ENCODE measurements around the gene RILPL1.

DNA sequence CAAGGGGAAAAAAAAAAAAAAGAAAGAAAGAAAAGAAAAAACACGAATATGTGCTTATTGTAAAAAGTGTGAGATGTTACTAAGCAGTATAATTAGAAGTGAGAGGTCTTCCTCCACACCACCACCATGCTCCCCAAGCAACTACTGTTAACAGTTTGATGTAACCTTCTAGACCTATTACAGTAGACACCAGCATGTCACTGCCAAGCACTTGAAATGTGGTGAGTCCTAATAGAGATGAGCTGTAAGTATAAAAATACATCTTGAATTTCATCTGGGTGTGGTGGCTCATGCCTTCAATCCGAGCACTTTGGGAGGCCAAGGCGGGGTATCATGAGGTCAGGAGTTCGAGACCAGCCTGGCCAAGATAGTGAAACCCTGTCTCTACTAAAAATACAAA lies 83.7 kb downstream of the RILPL1 start:
- TF ChIP-seq, protein P1, sequence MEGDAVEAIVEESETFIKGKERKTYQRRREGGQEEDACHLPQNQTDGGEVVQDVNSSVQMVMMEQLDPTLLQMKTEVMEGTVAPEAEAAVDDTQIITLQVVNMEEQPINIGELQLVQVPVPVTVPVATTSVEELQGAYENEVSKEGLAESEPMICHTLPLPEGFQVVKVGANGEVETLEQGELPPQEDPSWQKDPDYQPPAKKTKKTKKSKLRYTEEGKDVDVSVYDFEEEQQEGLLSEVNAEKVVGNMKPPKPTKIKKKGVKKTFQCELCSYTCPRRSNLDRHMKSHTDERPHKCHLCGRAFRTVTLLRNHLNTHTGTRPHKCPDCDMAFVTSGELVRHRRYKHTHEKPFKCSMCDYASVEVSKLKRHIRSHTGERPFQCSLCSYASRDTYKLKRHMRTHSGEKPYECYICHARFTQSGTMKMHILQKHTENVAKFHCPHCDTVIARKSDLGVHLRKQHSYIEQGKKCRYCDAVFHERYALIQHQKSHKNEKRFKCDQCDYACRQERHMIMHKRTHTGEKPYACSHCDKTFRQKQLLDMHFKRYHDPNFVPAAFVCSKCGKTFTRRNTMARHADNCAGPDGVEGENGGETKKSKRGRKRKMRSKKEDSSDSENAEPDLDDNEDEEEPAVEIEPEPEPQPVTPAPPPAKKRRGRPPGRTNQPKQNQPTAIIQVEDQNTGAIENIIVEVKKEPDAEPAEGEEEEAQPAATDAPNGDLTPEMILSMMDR (optimal IDR thresholded peaks at IDR 0.05 in 1 of 3, IDR thresholded peaks at IDR 0.05 in 1 of 3, conservative IDR thresholded peaks at IDR 0.05 in 1 of 3; ENCODE audit: extremely low read depth in 1 of 3, insufficient read depth in 2 of 3, low read length in 3 of 3): no peak
- TF ChIP-seq EZH2 (IDR thresholded peaks at IDR 0.05; ENCODE audit: low read length): no peak
